ENCODE measurements around the gene RP9.
A peak's percentile ranks its signal among the peaks of the same experiment; 100 is the strongest.

Gene RP9

GRCh38 chr7:33062782-33063443 is 46.3 kb downstream of the RP9 start:
- peak; percentile 96 for DNase-seq (ENCODE audit: low spot score)

- DNase-seq (ENCODE audit: low spot score), result peak; percentile 48
Observed at GRCh38 chr7:33062023-33062781, 47.0 kb downstream of the RP9 start, which contains the start of gene NT5C3A. TSS of gene NT5C3A (minus strand) at chr7:33062776. CDS start at chr7:33062705, 71 bp downstream.

DNA sequence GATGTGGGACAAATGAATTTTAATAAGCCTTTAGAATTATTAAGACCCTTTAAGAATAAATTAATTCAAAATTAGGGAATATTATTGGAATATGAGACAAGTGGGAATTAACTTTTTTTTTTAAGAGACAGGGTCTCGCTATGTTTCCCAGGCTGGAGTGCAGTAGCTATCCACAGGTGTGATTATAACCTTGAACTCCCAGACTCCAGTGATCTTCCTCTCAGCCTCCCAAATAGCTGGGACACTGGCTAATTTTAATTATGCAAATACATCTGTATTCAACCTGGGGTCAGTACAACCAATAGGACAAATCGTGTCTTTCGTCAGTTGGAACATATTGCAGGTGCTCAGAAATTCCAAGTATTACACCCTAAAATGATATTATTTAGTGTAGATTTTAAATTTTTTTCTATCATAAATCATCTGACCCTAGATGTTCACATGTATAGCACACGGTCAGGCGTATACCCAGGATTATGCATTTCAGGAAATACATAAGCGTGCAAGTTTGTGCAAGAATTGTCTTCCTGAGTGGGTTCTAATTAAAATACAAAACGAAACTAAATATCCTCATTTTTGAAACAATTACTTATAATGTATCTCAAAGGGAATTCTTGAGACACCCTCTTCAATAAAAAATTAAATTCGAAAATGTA is 47.8 kb downstream of the RP9 start:
- no peak for DNase-seq (ENCODE audit: low spot score)

GRCh38 chr7:33059635-33060034 is 49.6 kb downstream of the RP9 start:
- DNase-seq (ENCODE audit: low spot score), result no peak

DNA sequence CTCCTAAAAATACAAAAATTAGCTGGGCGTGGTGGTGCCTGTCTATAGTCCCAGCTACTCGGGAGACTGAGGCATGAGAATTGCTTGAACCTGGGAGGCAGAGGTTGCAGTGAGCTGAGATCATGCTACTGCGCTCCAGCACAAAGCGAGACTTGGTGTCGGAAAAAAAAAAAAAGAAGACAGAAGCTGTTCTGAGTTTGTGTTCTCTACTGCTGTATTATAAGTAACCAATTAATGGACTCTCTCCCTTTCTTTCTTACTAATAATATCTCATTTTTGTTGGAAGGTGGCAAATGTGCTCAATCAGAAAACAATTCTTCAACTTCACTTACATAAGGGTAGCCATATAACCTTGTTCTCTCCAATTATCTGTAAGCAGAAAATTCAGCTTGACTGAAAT is 54.0 kb downstream of the RP9 start:
- DNase-seq (ENCODE audit: low spot score), result no peak

DNA sequence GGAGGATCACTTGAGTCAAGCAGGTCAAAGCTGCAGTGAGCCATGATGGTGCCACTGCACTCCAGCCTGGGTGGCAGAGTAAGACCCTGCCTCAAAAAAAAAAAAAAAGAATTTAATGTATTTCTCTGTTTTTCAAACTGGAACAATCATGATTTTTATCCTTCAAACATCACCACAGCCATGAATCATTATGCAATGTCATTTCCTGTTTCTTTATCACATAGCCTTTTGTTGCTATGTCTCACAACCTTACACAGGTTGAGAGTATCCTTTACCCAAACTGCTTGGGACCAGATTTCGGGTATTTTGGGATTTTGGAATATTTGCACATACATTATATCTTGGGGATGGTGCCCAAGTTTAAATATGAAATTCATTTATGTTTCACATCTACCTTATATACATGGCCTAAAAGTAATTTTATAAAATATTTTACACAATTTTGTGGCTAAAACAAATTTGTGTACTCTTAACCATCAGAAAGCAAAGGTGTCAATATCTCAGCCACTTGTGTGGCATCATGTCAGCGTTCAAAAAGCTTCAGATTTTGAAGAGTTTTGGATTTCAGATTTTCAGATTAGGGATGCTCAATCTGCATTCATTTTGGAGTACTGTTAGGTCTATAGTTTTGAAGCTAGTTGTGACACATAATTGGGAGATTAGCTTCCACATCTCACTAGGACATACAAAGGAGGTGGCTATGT is 54.8 kb downstream of the RP9 start:
- DNase-seq (ENCODE audit: low spot score), result no peak

- DNase-seq (ENCODE audit: low spot score), result no peak
Observed at GRCh38 chr7:33053721-33054120, 55.5 kb downstream of the RP9 start.

DNA sequence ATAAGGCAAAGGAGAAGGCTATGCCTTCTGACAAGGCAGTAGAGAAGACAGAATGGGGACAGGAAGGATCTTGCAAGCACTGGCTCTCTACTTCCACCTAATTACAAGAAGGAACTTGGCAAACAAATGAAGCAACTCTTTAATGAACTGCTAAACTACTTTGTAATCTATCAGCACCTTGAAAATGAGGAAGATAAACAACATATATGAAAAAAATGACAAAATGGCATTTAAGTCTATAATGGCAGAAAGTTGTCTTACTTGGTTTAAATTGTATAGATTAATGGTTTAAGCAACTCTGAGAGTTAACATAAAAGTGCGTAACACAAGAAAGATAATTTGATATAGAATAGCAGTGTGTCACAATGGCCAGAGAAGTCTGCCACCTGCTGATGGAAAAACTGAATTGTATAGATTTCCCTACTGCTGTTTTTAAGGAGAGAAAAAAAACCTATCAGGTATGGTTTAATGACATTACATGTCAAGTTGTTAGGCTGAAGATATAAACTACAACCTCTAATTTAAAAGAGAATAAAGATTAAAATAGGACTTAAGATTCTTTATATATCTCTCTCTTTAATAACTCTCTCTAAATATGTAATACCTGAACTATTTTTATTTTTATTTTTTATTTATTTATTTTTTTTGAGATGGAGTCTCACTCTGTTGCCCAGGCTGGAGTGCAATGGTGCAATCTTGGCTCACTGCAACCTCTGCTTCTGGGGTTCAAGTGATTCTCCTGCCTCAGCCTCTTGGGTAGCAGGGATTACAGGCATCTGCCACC is 58.5 kb downstream of the RP9 start:
- peak; percentile 80 for DNase-seq (ENCODE audit: low spot score)

- no peak for DNase-seq (ENCODE audit: low spot score)
Observed at GRCh38 chr7:33048704-33049103, 60.5 kb downstream of the RP9 start.

GRCh38 chr7:33048257-33048656 is 60.9 kb downstream of the RP9 start:
- no peak for DNase-seq (ENCODE audit: low spot score)

DNA sequence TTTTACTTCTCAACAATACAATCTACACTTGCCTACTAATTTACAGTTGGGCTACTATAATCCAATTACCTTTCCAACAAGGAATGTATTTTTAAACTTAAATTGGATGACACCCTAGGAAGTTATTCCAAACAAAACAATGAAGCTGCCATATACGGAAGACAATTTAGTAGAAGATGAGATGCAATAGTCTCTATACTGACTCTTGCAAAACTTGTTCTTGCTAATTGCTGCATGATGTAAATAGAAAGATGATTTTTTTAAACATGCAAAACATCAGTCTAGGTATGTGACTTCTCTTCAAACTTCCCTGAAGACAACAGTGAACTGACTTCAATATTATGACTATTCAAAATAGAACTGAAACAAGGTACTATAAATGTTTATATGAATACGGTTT is 64.2 kb downstream of the RP9 start:
- DNase-seq (ENCODE audit: low spot score), result no peak

Data from hematopoietic multipotent progenitor cell treated with erythropoietin and hydrocortisone succinate and interleukin-3 and kit ligand, for 15 days (in vitro differentiated cells).